A673 (cell line): Measurements from ENCODE around the gene GAS2L3. TPM values are rescaled to one million over a fixed set of nuclear protein-coding genes. Genes with fewer than 3 reads are reported as not detected.
A peak's percentile ranks its signal among the peaks of the same experiment; 100 is the strongest.

Experiments
- BruUV-seq: library from RNA; stranded (reverse); fragments of 400-500 nt; replicated peaks from 2 replicates; lab custom pipeline; 2021; lab: Mats Ljungman, UMichigan
- CTCF ChIA-PET: fragments of 300-600 bp; sonication (Branson Sonifier 250); formaldehyde crosslinking; loops from one replicate; lab custom pipeline; 2022; ENCODE audit warnings: antibody characterized with exemption; lab: Charles Lee
- POLR2A ChIA-PET: fragments of 300-600 bp; sonication (Branson Sonifier 250); formaldehyde crosslinking; loops from one replicate; lab custom pipeline; 2022; ENCODE audit warnings: antibody characterized with exemption; ENCODE audit not compliant: low non-redundant PET; lab: Charles Lee
- DNase-seq: peaks from one replicate; pipeline ENCODE4 v3.0.0-alpha.2; 2015; ENCODE audit warnings: low spot score
- H3K27ac ChIP-seq: fragments of 200-600 bp; sonication (generic); 2 replicates; pipeline ENCODE4 v1.5.1; 2016; ENCODE audit warnings: mixed run types, low read depth, mild to moderate bottlenecking, mixed read lengths, antibody characterized with exemption, low read length; ENCODE audit not compliant: poor library complexity, severe bottlenecking
- H3K27me3 ChIP-seq: fragments of 200-600 bp; sonication (generic); replicated peaks from 2 replicates; pipeline ENCODE4 v1.6.1; 2017; ENCODE audit warnings: mixed run types, low read depth, mild to moderate bottlenecking, mixed read lengths, antibody characterized with exemption, low read length; ENCODE audit not compliant: insufficient read depth, poor library complexity
- H3K36me3 ChIP-seq: fragments of 200-600 bp; sonication (generic); 2 replicates; pipeline ENCODE4 v1.6.1; 2016; ENCODE audit warnings: mixed run types, mild to moderate bottlenecking, mixed read lengths, antibody characterized with exemption, low read length; ENCODE audit not compliant: insufficient read depth, poor library complexity, severe bottlenecking
- H3K4me1 ChIP-seq: fragments of 200-600 bp; sonication (generic); 2 replicates; pipeline ENCODE4 v1.6.1; 2017; ENCODE audit warnings: mixed run types, mild to moderate bottlenecking, mixed read lengths, antibody characterized with exemption, low read length; ENCODE audit not compliant: insufficient read depth, poor library complexity, severe bottlenecking
- H3K4me3 ChIP-seq: fragments of 200-600 bp; sonication (generic); 2 replicates; pipeline ENCODE4 v1.5.1; 2016; ENCODE audit warnings: low read depth, mixed run types, mild to moderate bottlenecking, mixed read lengths, low read length; ENCODE audit not compliant: poor library complexity, severe bottlenecking
- H3K9me3 ChIP-seq: fragments of 200-600 bp; sonication (generic); 2 replicates; pipeline ENCODE4 v1.6.1; 2016; ENCODE audit warnings: mixed run types, low read depth, mild to moderate bottlenecking, mixed read lengths, antibody characterized with exemption, low read length; ENCODE audit not compliant: poor library complexity, severe bottlenecking
- CTCF ChIP-seq: fragments of 300-800, 200-600 bp; sonication (generic); conservative IDR thresholded peaks from 2 replicates; pipeline ENCODE4 v1.5.1; 2017; ENCODE audit warnings: low read depth, mild to moderate bottlenecking, antibody characterized with exemption, low read length, moderate library complexity, mixed read lengths
- EZH2 ChIP-seq: fragments of 200-600 bp; sonication (generic); IDR thresholded peaks from 2 replicates; pipeline ENCODE4 v1.6.1; 2017; ENCODE audit warnings: borderline replicate concordance, low read depth, mild to moderate bottlenecking, mixed read lengths, antibody characterized with exemption, low read length; ENCODE audit not compliant: poor library complexity, severe bottlenecking
- intact Hi-C: fragments of 100-400 bp; cut with micrococcal nuclease; formaldehyde crosslinking; loops from one replicate; pipeline ENCODE4 v1.10.0; 2022; ENCODE audit not compliant: unreplicated experiment
- total RNA-seq: library from RNA; stranded (reverse); gene quantifications from 2 replicates; pipeline ENCODE4 v1.2.3, GENCODE V29; 2021

Gene GAS2L3
- total RNA-seq, 1 experiment from 2014 or later = 44.8 TPM

GRCh38 chr12:100646896-100647295, 73.4 kb downstream of the GAS2L3 start:
- ChIA-PET CTCF (no interaction called here), POLR2A (no interaction called here)
- no peak for DNase-seq
- no TSS peak for BruUV-seq
- no peaks in the 10 kb centered on the region for H3K27me3 ChIP-seq
- TF ChIP-seq CTCF = no peak
- no peak for TF ChIP-seq EZH2
- H3K4me3 ChIP-seq = no peak overlapping the region
- no peaks in the 10 kb centered on the region for H3K4me1 ChIP-seq
- no peak overlapping the region for H3K27ac ChIP-seq
- no peaks in the 10 kb centered on the region for H3K36me3 ChIP-seq
- no peaks in the 10 kb centered on the region for H3K9me3 ChIP-seq
- intact Hi-C loops = no loop called here

GRCh38 chr12:100651108-100651507, 77.6 kb downstream of the GAS2L3 start:
- BruUV-seq = no TSS peak
- no peaks in the 10 kb centered on the region for H3K4me1 ChIP-seq
- no peak overlapping the region for H3K4me3 ChIP-seq
- ChIA-PET POLR2A (no interaction called here), CTCF (interaction anchor here (0.6 kb wide), 1 partner anchor 31 kb away, joined by 3 read pairs; no protein-coding TSS in a partner anchor)
- TF ChIP-seq EZH2 (no peak), CTCF (peak; percentile 44; the same call in 1 of the 2 replicates)
- no peaks in the 10 kb centered on the region for H3K36me3 ChIP-seq
- DNase-seq = no peak
- no peaks in the 10 kb centered on the region for H3K27me3 ChIP-seq
- intact Hi-C loops = no loop called here
- no peak overlapping the region for H3K27ac ChIP-seq
- H3K9me3 ChIP-seq = no peaks in the 10 kb centered on the region

GRCh38 chr12:100651694-100652093, 78.2 kb downstream of the GAS2L3 start:
- TF ChIP-seq CTCF (no peak), EZH2 (no peak)
- Histone ChIP-seq H3K4me3 (no peak overlapping the region), H3K4me1 (no peaks in the 10 kb centered on the region), H3K27me3 (no peaks in the 10 kb centered on the region), H3K9me3 (no peaks in the 10 kb centered on the region), H3K36me3 (no peaks in the 10 kb centered on the region), H3K27ac (no peak overlapping the region)
- DNase-seq = no peak
- POLR2A ChIA-PET = no interaction called here
- intact Hi-C loops = no loop called here
- CTCF ChIA-PET = interaction anchor here (0.6 kb wide), 1 partner anchor 30 kb away, joined by 3 read pairs; no protein-coding TSS in a partner anchor
- no TSS peak for BruUV-seq
